Tibial nerve (tissue), 4 donors: Measurements from ENCODE around the gene LDHD.

Experiments
- CTCF ChIP-seq, 5 experiments: fragments of 200-600 bp in 3 of 5; fragments of 450-650 bp in 2 of 5; sonication (generic) in 3 of 5; IDR thresholded peaks; one replicate each; pipeline ENCODE4 v1.5.1; 2016 to 2019; ENCODE audit warnings: antibody characterized with exemption in 5 of 5, mild to moderate bottlenecking in 3 of 5, moderate library complexity in 2 of 5
- EP300 ChIP-seq, 2 donors: sonication (generic); formaldehyde crosslinking; IDR thresholded peaks; one replicate each; pipeline ENCODE4 v1.6.1; 2017; ENCODE audit warnings: antibody characterized with exemption in 2 of 2, mild to moderate bottlenecking in 1 of 2
- POLR2A ChIP-seq, 2 donors: fragments of 450-650 bp; IDR thresholded peaks; one replicate each; pipeline ENCODE4 v1.6.1; 2017; ENCODE audit warnings: antibody characterized with exemption in 2 of 2, mild to moderate bottlenecking in 2 of 2, moderate library complexity in 2 of 2

- TF ChIP-seq CTCF (IDR thresholded peaks at IDR 0.05) = no peak
- no peak for TF ChIP-seq POLR2A (IDR thresholded peaks at IDR 0.05)
- TF ChIP-seq EP300 (IDR thresholded peaks at IDR 0.05) = no peak
Measured at GRCh38 chr16:75111514-75111940, 5.1 kb downstream of the LDHD start.
